ENCODE data around the gene ULK1. TPM values are rescaled to one million over a fixed set of nuclear protein-coding genes. Genes with fewer than 3 reads are reported as not detected.
"Not testable (repeated sequence)": the region's sequence is repeated elsewhere in the genome, so short reads cannot be mapped to it uniquely, and the experiment has no call there.

The ULK1 gene
- total RNA-seq, 1 donor from 2014 or later: 30.2 TPM

DNA sequence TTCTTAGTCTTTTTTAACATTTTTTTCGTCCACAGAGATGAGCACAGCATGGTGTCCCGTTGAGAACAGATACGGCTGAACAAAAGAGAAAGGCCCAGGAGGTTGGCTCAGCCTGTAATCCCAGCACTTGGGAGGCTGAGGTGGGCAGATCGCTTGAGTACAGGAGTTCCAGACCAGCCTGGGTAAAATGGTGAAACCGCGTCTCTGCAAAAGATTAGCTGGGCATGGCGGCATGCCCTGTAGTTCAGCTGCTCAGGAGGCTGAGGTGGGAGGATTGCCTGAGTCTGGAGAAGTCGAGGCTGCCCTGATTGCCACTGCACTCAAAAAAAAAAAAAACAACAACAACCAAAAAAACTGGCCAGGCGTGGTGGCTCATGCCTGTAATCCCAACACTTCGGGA lies 49.5 kb downstream of the ULK1 start:
- Mint-ChIP-seq H3K4me1 (ENCODE audit: low read depth) (peaks cover 13% of the 10 kb centered on the region), H3K9me3 (no peaks in the 10 kb centered on the region), H3K4me3 (ENCODE audit: low read depth) (no peak overlapping the region), H3K36me3 (ENCODE audit: low read depth) (peaks cover 43% of the 10 kb centered on the region), H3K27ac (no peak overlapping the region), H3K27me3 (ENCODE audit: low read depth) (no peaks in the 10 kb centered on the region)
- no peak for DNase-seq (ENCODE audit: low spot score)
- intact Hi-C loops (cut with micrococcal nuclease): no loop called here

GRCh38 chr12:131944601-131945251 lies 50.3 kb downstream of the ULK1 start:
- peaks cover 37% of the 10 kb centered on the region for H3K36me3 Mint-ChIP-seq (ENCODE audit: low read depth)
- intact Hi-C loops (cut with micrococcal nuclease): loop anchor here (5.0 kb wide), 1 partner anchor 337 kb away; no protein-coding TSS in a partner anchor
- H3K4me1 Mint-ChIP-seq (ENCODE audit: low read depth): peaks cover 13% of the 10 kb centered on the region
- no peak overlapping the region for H3K27ac Mint-ChIP-seq
- H3K4me3 Mint-ChIP-seq (ENCODE audit: low read depth): no peak overlapping the region
- H3K27me3 Mint-ChIP-seq (ENCODE audit: low read depth): no peaks in the 10 kb centered on the region
- H3K9me3 Mint-ChIP-seq: no peaks in the 10 kb centered on the region
- DNase-seq (ENCODE audit: low spot score): no peak

DNA sequence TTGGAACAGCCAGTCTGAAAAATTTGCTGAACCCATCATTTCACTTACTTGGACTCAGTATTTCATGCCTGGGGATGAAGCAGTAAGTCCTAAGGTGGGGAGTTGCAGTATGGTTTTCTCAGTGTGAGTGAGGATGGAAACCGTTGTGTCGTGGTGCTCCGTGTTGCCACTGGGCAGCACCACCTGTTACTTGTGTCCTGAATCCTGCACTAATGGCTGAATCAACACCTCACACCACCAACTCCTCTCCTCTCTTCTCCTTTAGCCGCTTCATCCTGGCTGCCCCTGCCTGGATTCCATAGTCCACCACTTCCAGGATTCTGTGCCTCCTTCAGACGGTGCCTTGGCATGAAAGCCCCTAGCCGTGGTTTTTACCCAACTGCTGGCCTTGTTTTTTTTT lies 52.3 kb downstream of the ULK1 start:
- H3K4me1 Mint-ChIP-seq (ENCODE audit: low read depth): peaks cover 15% of the 10 kb centered on the region
- intact Hi-C loops (cut with micrococcal nuclease): loop anchor here (5.0 kb wide), 1 partner anchor 339 kb away; no protein-coding TSS in a partner anchor
- no peaks in the 10 kb centered on the region for H3K27me3 Mint-ChIP-seq (ENCODE audit: low read depth)
- peaks cover 22% of the 10 kb centered on the region for H3K36me3 Mint-ChIP-seq (ENCODE audit: low read depth)
- H3K4me3 Mint-ChIP-seq (ENCODE audit: low read depth): no peak overlapping the region
- H3K9me3 Mint-ChIP-seq: no peaks in the 10 kb centered on the region
- no peak overlapping the region for H3K27ac Mint-ChIP-seq
- DNase-seq (ENCODE audit: low spot score): no peak

DNA sequence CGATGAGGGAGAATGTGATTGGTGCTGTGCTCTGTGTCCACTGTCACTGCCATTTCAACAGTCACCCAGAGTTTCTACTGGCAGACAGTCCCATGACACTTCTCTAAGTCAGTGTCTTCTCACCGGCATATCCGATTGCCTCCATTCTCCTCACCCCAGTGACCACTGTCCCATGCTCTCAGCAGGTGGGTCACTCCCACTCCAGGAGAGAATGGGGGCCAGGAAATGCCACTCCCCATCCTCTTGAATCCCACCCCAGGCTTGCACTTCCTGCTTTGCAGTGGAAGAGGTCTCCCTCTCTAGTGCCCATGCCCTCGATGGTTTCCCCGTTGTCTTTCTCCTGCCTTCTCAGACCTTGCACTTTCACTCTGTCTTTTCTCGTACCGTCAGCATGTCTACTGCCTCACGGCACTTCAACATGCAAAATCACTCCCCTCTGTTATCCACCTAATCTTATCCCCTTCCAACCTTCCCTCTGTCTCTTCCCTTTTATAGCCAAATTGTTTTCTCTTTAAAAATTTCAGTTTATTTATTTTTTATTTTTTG lies 53.1 kb downstream of the ULK1 start:
- Mint-ChIP-seq H3K4me1 (ENCODE audit: low read depth) (peaks cover 15% of the 10 kb centered on the region), H3K4me3 (ENCODE audit: low read depth) (no peak overlapping the region), H3K27ac (peak overlapping the region; percentile 18), H3K9me3 (no peaks in the 10 kb centered on the region), H3K27me3 (ENCODE audit: low read depth) (no peaks in the 10 kb centered on the region), H3K36me3 (ENCODE audit: low read depth) (peaks cover 22% of the 10 kb centered on the region)
- intact Hi-C loops (cut with micrococcal nuclease): loop anchor here (5.0 kb wide), 1 partner anchor 340 kb away; no protein-coding TSS in a partner anchor
- DNase-seq (ENCODE audit: low spot score): no peak

DNA sequence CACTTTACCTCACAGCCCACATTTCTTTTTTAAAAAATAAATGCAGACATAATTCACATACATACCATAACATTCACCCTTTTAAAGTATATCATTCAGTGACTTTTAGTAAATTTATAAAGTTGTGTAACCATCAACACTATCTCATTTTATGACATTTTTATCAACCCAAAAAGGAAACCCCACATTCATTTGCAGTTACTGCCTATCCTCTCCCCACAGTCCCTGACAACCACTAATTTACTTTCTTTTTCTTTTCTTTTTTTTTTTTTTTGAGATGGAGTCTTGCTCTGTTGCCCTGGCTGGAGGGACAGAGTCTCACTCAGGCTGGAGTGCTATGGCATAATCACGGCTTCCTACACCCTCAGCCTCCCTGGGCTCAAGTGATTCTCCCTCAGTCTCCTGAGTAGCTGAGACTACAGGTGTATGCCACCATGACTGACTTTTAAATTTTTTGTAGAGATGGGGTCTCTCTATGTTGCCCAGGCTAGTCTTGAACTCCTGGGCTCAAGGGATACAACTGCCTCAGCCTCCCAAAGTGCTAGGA lies 53.8 kb downstream of the ULK1 start:
- H3K9me3 Mint-ChIP-seq: no peaks in the 10 kb centered on the region
- peak overlapping the region; percentile 24 for H3K4me3 Mint-ChIP-seq (ENCODE audit: low read depth)
- H3K4me1 Mint-ChIP-seq (ENCODE audit: low read depth): peaks cover 21% of the 10 kb centered on the region
- no peak for DNase-seq (ENCODE audit: low spot score)
- H3K27me3 Mint-ChIP-seq (ENCODE audit: low read depth): no peaks in the 10 kb centered on the region
- peaks cover 19% of the 10 kb centered on the region for H3K36me3 Mint-ChIP-seq (ENCODE audit: low read depth)
- peak overlapping the region; percentile 85 for H3K27ac Mint-ChIP-seq
- intact Hi-C loops (cut with micrococcal nuclease): loop anchor here (5.0 kb wide), 1 partner anchor 341 kb away; no protein-coding TSS in a partner anchor

GRCh38 chr12:131948713-131949430 lies 54.5 kb downstream of the ULK1 start:
- Mint-ChIP-seq H3K4me1 (ENCODE audit: low read depth) (peaks cover 23% of the 10 kb centered on the region), H3K27ac (peak overlapping the region; percentile 85), H3K4me3 (ENCODE audit: low read depth) (peak overlapping the region; percentile 72), H3K36me3 (ENCODE audit: low read depth) (peaks cover 13% of the 10 kb centered on the region)
- H3K9me3 Mint-ChIP-seq; DNase-seq (ENCODE audit: low spot score); H3K27me3 Mint-ChIP-seq (ENCODE audit: low read depth): not testable (repeated sequence)
- intact Hi-C loops (cut with micrococcal nuclease): loop anchor here (1.0 to 5.0 kb wide), 3 partner anchors 20 to 342 kb away; partner anchors contain the start of genes PUS1 and ULK1

GRCh38 chr12:131949431-131950181 lies 55.2 kb downstream of the ULK1 start, which contains the start of gene EP400:
Gene EP400 (plus strand): TSS chr12:131949942. CDS start chr12:131960620, 10,678 bp downstream.
- Mint-ChIP-seq H3K27me3 (ENCODE audit: low read depth) (no peaks in the 10 kb centered on the region), H3K4me1 (ENCODE audit: low read depth) (peaks cover 23% of the 10 kb centered on the region), H3K4me3 (ENCODE audit: low read depth) (peak within 1 kb of the TSS; percentile 89), H3K27ac (peak within 1 kb of the TSS; percentile 85), H3K36me3 (ENCODE audit: low read depth) (peaks cover 11% of the 10 kb centered on the region), H3K9me3 (no peaks in the 10 kb centered on the region)
- intact Hi-C loops (cut with micrococcal nuclease): loop anchor here (1.0 to 5.0 kb wide), 3 partner anchors 20 to 342 kb away; partner anchors contain the start of genes PUS1 and ULK1
- DNase-seq (ENCODE audit: low spot score): peak; percentile 89

GRCh38 chr12:131950182-131950913 lies 55.9 kb downstream of the ULK1 start:
- peak; percentile 24 for DNase-seq (ENCODE audit: low spot score)
- peaks cover 6% of the 10 kb centered on the region for H3K36me3 Mint-ChIP-seq (ENCODE audit: low read depth)
- no peaks in the 10 kb centered on the region for H3K27me3 Mint-ChIP-seq (ENCODE audit: low read depth)
- H3K9me3 Mint-ChIP-seq: no peaks in the 10 kb centered on the region
- peaks cover 23% of the 10 kb centered on the region for H3K4me1 Mint-ChIP-seq (ENCODE audit: low read depth)
- H3K4me3 Mint-ChIP-seq (ENCODE audit: low read depth): peak overlapping the region; percentile 89
- peak overlapping the region; percentile 85 for H3K27ac Mint-ChIP-seq
- intact Hi-C loops (cut with micrococcal nuclease): no loop called here

DNA sequence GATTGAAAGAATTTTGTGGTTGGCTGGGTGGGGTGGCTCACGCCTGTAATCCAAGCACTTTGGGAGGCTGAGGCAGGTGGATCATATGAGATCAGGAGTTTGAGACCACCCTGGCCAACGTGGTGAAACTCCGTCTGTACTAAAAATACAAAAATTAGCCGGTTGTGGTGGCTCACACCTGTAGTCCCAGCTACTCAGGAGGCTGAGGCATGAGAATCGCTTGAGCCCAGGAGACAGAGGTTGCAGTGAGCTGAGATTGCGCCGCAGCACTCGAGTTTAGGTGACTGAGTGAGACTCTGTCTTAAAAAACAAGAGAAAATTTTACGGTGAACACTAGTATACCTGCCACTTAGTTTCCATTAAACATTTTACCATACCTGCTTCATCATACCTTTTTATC lies 59.4 kb downstream of the ULK1 start:
- H3K4me3 Mint-ChIP-seq (ENCODE audit: low read depth); H3K27me3 Mint-ChIP-seq (ENCODE audit: low read depth); H3K36me3 Mint-ChIP-seq (ENCODE audit: low read depth); DNase-seq (ENCODE audit: low spot score); intact Hi-C loops (cut with micrococcal nuclease); H3K9me3 Mint-ChIP-seq; H3K27ac Mint-ChIP-seq: not testable (repeated sequence)
- peaks cover 21% of the 10 kb centered on the region for H3K4me1 Mint-ChIP-seq (ENCODE audit: low read depth)

DNA sequence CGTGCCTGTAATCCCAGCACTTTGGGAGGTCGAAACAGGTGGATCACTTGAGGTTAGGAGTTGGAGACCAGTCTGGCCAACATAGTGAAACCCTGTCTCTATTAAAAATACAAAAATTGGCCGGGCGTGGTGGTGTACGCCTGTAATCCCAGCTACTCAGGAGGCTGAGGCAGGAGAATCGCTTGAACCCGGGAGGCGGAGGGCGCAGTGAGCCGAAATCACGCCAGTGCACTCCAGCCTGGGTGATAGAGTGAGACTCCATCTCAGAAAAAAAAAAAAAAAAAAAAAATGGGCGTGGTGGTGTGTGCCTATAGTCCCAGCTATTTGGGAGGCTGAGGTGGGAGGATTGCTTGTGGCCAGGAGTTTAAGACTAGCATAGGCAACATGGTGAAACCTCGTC lies 60.0 kb downstream of the ULK1 start:
- H3K36me3 Mint-ChIP-seq (ENCODE audit: low read depth); H3K9me3 Mint-ChIP-seq; H3K4me3 Mint-ChIP-seq (ENCODE audit: low read depth); intact Hi-C loops (cut with micrococcal nuclease); DNase-seq (ENCODE audit: low spot score); H3K27ac Mint-ChIP-seq; H3K27me3 Mint-ChIP-seq (ENCODE audit: low read depth): not testable (repeated sequence)
- peaks cover 25% of the 10 kb centered on the region for H3K4me1 Mint-ChIP-seq (ENCODE audit: low read depth)

DNA sequence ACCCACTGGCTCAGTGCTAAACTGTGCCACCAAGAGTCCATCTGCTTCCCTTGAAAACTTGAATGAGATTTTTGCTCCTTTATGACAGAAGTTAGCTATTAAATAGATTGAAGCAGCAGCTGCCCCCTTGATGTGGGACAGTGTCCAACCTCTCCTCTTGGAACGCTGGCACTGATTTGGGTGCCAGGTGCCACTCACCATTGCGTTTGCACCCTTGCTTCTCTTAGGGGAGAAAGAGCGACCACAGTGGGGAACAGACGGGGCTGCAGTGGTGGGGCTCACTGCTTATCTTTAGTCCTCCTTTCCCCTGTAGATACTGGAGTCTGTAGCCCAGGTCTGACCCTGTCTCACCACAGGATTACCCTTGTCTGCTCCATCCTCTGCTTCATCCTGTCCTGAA lies 64.7 kb downstream of the ULK1 start:
- peaks cover 35% of the 10 kb centered on the region for H3K4me1 Mint-ChIP-seq (ENCODE audit: low read depth)
- intact Hi-C loops (cut with micrococcal nuclease): no loop called here
- H3K4me3 Mint-ChIP-seq (ENCODE audit: low read depth): no peak overlapping the region

More for the DNA sequence above, 64.7 kb downstream of the ULK1 start:
- Mint-ChIP-seq H3K27ac (no peak overlapping the region), H3K9me3 (no peaks in the 10 kb centered on the region), H3K36me3 (ENCODE audit: low read depth) (peaks cover 22% of the 10 kb centered on the region), H3K27me3 (ENCODE audit: low read depth) (no peaks in the 10 kb centered on the region)
- no peak for DNase-seq (ENCODE audit: low spot score)
